Fibroblast of lung (primary cell): Measurements from ENCODE around the gene CXCL9.

Experiments
- CTCF ChIP-seq, 2 donors: IDR thresholded peaks in 1 of 2; conservative IDR thresholded peaks in 1 of 2; 1 replicate in 1 of 2; 2 replicates in 1 of 2; pipeline ENCODE4 v1.5.1; 2011 to 2012; ENCODE audit warnings: low read length in 2 of 2, control low read depth in 1 of 2, inconsistent platforms in 1 of 2, low read depth in 1 of 2, mild to moderate bottlenecking in 1 of 2
- EZH2 ChIP-seq: IDR thresholded peaks from 2 replicates; pipeline ENCODE4 v1.5.1; 2012; ENCODE audit warnings: low read length, control low read depth, mild to moderate bottlenecking; ENCODE audit errors: missing control alignments

DNA sequence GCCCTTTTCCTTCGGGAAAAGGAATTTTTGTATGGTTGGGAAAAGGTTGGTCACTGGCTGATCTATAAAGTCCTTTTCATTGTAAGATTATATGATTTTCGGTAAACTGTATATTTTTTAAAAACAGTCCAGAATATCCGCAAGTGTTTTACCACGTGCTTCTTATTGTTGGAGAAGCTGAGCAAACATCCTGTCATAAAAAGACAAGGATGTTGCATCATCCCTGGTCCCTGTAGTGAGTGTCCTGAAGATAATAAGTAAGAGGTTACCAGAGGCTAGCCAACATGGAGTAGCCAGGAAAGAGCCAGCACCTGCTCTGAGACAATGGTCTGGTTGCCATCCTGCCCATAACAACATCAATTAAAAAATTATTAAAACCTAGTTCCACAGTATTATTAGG lies 5.1 kb downstream of the CXCL9 start:
- TF ChIP-seq CTCF (conservative IDR thresholded peaks at IDR 0.05 in 1 of 2, IDR thresholded peaks at IDR 0.05 in 1 of 2; ENCODE audit: low read depth in 1 of 2, low read length in 2 of 2) (no peak), EZH2 (no peak)
